ENCODE measurements around the gene NUMB.

NUMB gene

DNA sequence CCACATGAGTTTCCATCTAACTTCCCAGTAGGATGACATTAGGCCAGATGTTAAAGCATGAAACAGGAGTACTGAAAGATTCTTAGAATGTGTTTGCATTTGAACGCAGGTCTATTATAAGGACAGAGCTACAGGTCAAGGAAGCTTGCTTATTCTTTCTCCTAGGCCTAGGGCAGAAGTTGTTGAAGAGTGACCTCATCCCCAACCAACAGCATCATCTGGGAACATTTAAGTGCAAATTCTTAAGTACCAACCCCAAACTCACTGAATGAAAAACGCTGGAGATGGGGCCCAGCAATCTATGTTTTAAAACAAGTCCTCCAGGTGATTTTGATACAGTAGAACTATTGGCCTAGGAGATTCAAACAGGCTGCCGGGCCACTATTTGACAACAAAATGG lies 168.6 kb downstream of the NUMB start:
- DNase-seq (ENCODE audit: low read depth): no peak

GRCh38 chr14:73289308-73289707 lies 169.0 kb downstream of the NUMB start:
- DNase-seq (ENCODE audit: low read depth): no peak

- DNase-seq (ENCODE audit: low read depth): no peak
Observed at GRCh38 chr14:73287071-73287470, 171.3 kb downstream of the NUMB start.

DNA sequence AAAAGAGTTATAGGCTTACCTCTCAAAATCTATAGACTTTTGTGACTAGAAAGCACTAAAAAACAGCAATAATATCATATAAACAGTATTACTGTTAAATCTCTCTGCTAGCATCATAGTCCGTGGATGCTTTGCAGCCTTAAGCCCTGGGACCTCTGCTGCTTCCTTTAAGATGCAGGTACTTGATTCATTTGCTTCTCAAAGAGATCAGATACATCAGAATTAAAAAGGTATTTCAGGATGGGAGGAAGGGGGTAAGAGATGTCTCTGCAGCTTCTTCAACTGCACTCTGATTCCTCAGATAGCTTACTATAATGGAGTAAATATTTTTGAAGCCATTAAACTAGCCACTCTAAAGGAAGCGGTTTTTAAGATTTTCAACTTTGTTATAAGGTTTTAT lies 171.7 kb downstream of the NUMB start:
- DNase-seq (ENCODE audit: low read depth): no peak

DNA sequence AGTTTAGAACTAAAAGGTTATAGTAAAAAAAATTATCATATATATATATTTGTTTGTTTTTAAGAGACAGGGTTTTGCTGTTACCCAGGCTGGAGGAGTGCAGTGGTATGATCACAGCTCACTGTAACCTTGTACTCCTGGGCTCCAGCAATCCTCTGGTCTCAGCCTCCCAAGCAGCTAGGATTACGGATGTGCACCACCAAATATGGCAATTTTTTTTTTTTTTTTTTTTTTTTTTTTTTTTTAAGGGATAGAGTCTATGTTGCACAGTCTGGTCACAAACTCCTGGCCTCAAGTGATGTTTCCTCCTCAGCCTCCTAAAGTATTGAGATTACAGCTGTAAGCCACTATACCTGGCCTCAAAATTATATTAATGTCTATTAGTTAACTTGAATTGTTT lies 172.4 kb downstream of the NUMB start:
- no peak for DNase-seq (ENCODE audit: low read depth)

DNA sequence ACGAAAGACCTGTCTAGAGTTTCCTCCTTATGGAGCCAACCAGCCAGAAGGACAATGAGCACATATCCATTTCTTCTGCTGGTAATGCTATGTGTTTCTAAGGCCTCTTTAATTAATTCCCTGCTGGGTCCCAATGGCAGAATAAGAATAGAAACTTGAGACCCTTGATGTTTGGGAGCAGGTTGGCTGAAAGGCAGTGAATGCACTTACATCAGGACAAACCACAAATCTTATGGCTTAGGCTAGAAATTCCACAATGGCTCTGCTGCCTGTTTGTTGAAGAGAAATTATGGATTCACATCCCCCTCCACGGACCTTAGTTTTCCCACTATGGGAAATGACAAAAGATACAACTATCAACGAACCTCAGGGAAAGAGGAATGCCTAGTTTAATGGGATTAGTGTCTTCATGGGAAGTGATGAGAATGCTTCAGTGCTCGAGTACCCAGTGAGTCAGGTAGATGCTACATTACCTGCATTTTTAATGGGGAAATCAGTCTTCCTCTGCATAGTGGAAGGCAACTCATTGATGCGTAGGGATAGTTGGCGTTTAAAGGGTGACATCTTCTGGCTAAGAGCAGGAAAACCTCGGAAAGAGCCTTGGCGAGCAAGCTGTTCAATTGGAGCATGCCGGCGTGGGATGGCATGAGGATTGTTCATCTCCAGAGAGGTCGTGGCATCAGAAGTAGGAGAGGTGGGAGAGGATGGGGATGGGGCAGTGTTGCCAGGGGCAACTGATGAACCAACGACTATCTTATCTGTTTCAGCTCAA lies 174.6 kb downstream of the NUMB start:
- peak; percentile 18 for DNase-seq (ENCODE audit: low read depth)

DNA sequence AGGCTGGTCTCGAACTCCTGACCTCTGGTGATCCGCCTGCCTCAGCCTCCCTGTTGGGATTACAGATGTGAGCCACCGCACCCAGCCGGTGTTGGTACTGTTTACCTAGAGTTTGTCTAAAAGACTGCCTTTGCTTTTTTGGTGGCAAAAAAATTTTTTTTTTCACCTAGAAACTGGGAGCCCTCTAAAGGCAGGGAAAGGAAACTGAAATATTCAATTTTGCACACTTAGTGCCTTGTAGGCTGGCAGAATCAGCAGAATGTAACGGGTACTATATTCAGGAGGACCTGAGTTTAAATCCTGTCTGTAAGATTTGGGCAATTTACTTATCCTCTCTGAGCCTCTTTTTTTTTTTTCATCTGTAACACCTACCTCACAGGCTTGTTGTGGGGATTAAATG lies 177.4 kb downstream of the NUMB start:
- DNase-seq (ENCODE audit: low read depth): no peak

- DNase-seq (ENCODE audit: low read depth): no peak
Observed at GRCh38 chr14:73277376-73277775, 181.0 kb downstream of the NUMB start.

DNA sequence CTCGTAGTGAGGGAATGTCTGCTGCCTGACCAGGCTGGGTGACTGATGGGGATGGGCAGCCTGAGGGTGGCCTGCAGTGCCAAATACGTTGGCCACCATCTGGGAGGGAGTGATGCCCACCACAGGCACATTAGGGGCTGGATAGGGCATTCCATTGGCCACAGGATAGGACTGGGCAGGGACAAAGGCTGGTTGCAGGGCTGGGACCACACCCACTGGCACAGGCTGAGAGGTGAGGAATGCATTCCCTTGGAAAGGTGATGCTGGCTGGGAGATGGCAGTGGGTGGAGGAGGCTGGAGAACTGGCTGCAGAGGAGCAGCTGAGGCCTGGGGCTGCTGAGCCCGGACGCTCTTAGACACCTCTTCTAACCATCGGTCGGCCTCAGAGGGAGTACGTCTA lies 181.5 kb downstream of the NUMB start:
- no peak for DNase-seq (ENCODE audit: low read depth)

GRCh38 chr14:73273799-73274198 lies 184.5 kb downstream of the NUMB start:
- DNase-seq (ENCODE audit: low read depth): no peak

- no peak for DNase-seq (ENCODE audit: low read depth)
Observed at GRCh38 chr14:73272393-73272792, 186.0 kb downstream of the NUMB start.

GRCh38 chr14:73269729-73270531 lies 188.4 kb downstream of the NUMB start:
- no peak for DNase-seq (ENCODE audit: low read depth)

DNA sequence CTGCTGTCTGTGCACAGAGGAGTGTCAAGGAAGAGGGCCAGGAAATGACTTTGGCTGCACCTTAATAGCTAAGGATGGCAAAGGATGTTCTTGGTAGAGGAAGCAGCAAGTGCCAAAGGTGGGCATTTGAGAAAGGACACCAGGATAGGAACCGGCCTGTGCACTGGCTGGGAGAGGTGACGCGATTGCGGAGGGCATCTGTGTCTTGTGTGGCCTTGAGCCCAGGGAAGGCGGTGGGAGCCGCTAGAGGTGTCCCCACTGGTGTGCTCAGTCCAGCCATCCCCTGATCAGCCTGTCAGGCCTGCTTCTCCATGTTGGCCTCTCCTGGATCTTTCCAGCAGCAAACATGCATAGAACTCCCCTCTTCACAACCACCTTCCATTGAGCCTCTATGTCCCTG lies 190.9 kb downstream of the NUMB start:
- DNase-seq (ENCODE audit: low read depth): no peak

DNA sequence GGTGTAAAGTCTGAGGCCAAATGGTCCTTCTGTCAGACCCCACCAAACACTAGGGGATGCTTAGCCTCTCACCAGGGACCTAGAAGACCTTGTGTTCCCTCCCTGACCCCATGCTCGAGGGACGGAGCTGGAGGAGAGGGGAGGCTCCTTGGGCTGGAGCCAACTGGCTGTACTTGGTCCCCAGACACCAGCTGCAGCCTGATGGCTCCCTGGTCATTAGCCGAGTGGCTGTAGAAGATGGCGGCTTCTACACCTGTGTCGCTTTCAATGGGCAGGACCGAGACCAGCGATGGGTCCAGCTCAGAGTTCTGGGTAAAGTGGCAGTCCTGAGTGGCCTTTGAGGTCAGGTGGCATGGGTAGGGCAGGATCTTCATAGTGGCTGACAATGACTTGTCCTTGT lies 192.0 kb downstream of the NUMB start:
- no peak for DNase-seq (ENCODE audit: low read depth)

- DNase-seq (ENCODE audit: low read depth): no peak
Observed at GRCh38 chr14:73265721-73266046, 192.7 kb downstream of the NUMB start.

DNA sequence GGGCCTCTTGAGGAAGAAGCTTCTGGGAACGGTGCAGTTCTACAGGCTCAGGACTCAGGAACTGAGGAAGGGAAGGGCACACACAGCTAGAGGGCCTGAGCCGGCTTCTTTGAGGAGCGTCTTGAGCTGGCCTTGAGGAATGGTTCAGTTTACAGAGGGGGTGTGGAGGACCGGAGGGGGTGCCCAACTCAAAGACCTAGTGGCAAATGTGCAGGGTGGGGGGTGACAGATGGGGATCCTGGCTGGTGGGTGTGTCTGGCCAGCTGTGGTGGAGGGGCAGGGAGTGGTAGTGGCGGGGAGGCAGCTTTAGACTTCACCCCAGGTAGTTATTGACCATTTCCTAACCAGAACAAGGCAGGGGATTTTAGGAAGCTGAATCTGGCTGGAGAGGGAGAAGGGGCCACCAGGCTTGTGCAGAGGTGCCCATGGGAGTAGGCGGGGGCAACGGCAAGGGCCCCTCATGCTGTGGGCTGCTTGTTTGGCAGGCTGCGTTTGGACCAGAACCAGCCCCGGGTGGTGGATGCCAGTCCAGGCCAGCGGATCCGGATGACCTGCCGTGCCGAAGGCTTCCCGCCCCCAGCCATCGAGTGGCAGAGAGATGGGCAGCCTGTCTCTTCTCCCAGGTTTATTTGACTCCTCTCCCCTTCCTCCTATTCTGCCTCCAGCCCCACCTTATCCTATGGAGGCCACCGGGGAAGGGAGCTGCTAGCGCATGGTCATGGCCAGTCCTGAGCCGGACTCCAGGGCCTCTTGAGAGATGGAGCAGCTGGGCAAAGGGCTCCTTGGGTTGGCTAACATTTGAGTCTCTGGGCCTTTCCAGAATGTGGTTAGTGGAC lies 193.2 kb downstream of the NUMB start:
- no peak for DNase-seq (ENCODE audit: low read depth)

DNA sequence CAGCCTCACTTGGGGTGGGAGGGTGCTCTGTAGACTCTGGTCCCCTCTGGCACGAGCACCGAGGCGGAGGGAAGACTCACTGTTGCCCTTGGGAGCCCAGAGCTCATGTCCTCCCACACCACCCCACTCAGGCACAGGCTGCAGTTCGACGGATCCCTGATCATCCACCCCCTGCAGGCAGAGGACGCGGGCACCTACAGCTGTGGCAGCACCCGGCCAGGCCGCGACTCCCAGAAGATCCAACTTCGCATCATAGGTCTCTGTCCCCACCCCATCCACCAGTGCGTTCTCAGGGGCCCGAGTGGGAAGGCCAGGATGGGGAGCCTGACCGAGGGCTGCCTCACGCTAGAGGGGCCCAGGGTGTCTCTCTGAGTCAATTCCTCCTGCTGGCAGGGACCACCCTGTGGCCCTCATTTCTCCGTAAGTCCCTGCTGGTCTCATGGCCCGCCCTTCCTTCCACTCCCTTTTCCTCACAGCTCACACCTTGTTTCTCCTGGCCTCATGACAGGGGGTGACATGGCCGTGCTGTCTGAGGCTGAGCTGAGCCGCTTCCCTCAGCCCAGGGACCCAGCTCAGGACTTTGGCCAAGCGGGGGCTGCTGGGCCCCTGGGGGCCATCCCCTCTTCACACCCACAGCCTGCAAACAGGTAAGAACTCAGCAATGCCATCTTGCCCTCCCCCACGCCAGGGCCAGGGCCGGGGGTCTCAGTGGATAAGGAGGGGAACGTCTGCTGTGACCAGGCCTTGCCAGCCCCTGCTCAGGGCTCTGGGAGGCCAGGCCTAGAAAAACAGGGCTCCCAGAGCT lies 194.1 kb downstream of the NUMB start:
- DNase-seq (ENCODE audit: low read depth): no peak

DNA sequence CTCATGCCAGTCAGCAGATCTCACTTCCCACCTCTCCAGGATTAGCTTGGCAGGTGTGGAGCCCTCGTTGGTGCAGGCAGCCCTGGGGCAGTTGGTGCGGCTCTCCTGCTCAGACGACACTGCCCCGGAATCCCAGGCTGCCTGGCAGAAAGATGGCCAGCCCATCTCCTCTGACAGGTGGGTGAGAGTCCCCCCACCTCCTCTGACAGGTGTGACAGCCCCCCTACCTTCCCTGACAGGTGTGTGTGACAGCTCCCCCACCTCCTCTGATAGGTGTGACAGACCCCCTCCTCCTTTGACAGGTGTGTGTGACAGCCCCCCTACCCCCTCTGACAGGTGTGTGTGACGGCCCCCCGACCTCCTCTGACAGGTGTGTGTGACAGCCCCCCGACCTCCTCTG lies 194.7 kb downstream of the NUMB start:
- no peak for DNase-seq (ENCODE audit: low read depth)

DNA sequence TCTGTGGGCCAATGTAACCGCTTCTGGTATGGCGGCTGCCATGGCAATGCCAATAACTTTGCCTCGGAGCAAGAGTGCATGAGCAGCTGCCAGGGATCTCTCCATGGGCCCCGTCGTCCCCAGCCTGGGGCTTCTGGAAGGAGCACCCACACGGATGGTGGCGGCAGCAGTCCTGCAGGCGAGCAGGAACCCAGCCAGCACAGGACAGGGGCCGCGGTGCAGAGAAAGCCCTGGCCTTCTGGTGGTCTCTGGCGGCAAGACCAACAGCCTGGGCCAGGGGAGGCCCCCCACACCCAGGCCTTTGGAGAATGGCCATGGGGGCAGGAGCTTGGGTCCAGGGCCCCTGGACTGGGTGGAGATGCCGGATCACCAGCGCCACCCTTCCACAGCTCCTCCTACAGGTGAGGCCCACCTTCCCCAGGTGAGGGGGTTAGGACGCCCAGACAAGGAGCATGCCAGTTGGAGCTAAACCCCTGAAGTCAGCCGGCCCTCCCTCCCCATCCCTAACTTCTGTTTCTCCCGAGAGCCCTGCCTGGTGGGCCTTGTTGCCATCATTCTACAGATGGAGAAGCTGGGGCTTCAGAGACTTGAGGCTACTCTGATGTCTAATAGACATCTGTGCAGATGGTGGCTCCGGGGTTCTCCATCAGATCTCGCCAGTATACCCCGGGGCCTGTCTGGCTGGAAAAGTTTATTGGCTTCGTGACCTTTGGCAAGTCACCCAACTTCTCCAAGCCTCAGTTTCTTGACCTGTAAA lies 195.7 kb downstream of the NUMB start:
- DNase-seq (ENCODE audit: low read depth): no peak

DNA sequence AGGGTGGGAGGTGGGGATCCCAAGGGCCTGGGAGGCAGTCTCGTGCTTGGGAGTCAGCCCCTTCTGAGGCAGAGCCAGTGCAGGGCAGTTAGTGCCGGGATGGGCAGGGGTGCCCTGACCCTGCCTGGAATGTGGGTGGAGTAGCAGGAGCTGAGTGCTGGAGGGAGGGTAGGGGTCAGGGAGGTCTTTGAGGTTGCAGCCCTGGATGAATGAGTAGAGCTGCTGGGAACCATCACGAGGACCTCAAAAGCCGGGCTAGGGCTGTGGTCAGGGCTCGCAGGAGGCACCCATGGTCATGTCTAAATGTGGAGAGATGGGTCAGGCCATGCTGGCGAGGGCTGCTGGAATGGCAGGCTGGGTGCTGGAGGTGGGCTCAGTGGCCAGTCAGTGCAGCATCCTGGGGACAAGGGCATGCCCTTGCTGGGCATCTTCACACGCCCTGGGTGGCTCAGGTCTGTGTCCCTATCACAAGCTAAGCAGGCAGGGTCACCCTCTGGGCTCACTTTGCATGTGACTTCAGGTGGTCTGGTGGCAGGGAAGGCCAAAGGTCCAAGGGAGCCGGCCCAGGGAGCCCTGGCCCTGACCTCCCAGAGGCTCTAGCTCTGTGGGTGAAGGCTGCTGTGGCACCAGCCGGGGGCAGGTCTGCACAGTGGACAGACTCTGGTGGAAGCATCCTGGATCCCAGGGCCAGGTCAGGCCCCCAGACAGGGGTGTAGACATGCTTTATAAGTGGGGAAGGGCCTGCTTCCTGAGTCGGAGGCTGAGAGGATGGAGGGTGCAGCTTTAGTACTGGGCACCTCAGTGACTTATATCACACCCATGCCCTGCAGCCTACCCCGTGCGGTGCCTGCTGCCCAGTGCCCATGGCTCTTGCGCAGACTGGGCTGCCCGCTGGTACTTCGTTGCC lies 196.6 kb downstream of the NUMB start:
- no peak for DNase-seq (ENCODE audit: low read depth)

Measured in fibroblast of the conjunctiva (primary cell).